Liver (tissue), 10 donors: Measurements from ENCODE around the gene GPR61. TPM values are rescaled to one million over a fixed set of nuclear protein-coding genes. Genes with fewer than 3 reads are reported as not detected.

Experiments
- DNase-seq: peaks from one replicate; pipeline ENCODE4 v3.0.0-alpha.2; 2017; ENCODE audit warnings: low spot score
- H3K27ac ChIP-seq, 2 donors: one replicate each; pipeline ENCODE4 v1.7.0; 2013; ENCODE audit warnings: inconsistent platforms in 2 of 2, low read length in 2 of 2, control low read depth in 1 of 2, low read depth in 1 of 2, mild to moderate bottlenecking in 1 of 2
- H3K27me3 ChIP-seq, 4 donors: one replicate each; pipeline versions ENCODE4 v1.6.1 to v1.7.0; 2013; ENCODE audit warnings: low read length in 3 of 4, inconsistent platforms in 1 of 4, mild to moderate bottlenecking in 1 of 4, moderate library complexity in 1 of 4; ENCODE audit not compliant: control insufficient read depth in 4 of 4, insufficient read depth in 4 of 4
- H3K36me3 ChIP-seq, 4 donors: one replicate each; pipeline versions ENCODE4 v1.6.1 to v1.7.0; 2013; ENCODE audit warnings: low read length in 3 of 4, mild to moderate bottlenecking in 3 of 4, low read depth in 1 of 4, moderate library complexity in 1 of 4; ENCODE audit not compliant: control insufficient read depth in 4 of 4, insufficient read depth in 3 of 4
- H3K4me1 ChIP-seq, 4 donors: one replicate each; pipeline versions ENCODE4 v1.6.1 to v1.7.0; 2013; ENCODE audit warnings: low read length in 3 of 4, mild to moderate bottlenecking in 3 of 4, moderate library complexity in 1 of 4; ENCODE audit not compliant: control insufficient read depth in 4 of 4, insufficient read depth in 4 of 4
- H3K4me3 ChIP-seq, 3 donors: one replicate each; pipeline versions ENCODE4 v1.6.1 to v1.7.0; 2013; ENCODE audit warnings: low read length in 3 of 3, control low read depth in 1 of 3, low read depth in 1 of 3, mild to moderate bottlenecking in 1 of 3
- H3K9ac ChIP-seq, 2 donors: one replicate each; pipeline ENCODE4 v1.7.0; 2013; ENCODE audit warnings: low read length in 2 of 2, mild to moderate bottlenecking in 2 of 2, moderate library complexity in 2 of 2, control low read depth in 1 of 2, low read depth in 1 of 2
- H3K9me3 ChIP-seq, 4 donors: one replicate each; pipeline versions ENCODE4 v1.6.1 to v1.7.0; 2013; ENCODE audit warnings: low read length in 3 of 4; ENCODE audit not compliant: control insufficient read depth in 4 of 4
- HNF4G ChIP-seq: IDR thresholded peaks from 2 replicates; pipeline ENCODE4 v1.6.1; 2016; ENCODE audit warnings: antibody characterized with exemption
- WGBS: extraction: QIAGEN DNeasy Blood & Tissue Kit; methylation state at CpG from one replicate; pipeline ENCODE4 v1.1.7; 2013; 5-methylcytosine and 5-hydroxymethylcytosine counted together
- polyA plus RNA-seq, 2 donors: library from polyadenylated mRNA; stranded (reverse) in 1 of 2; unstranded in 1 of 2; fragments of 200-250 nt in 1 of 2; fragments of >200 nt in 1 of 2; fragmentation: Nextera tagmentation in 1 of 2; extraction: Ambion mirVana in 1 of 2; gene quantifications; one replicate each; pipeline versions ENCODE4 v1.2.1 to v1.2.3, GENCODE V29; 2013 to 2015
- small RNA-seq: library from RNA; depleted of rRNA; stranded (forward); fragments of <200 nt; gene quantifications from one replicate; pipeline ENCODE3, GENCODE V24; 2014
- total RNA-seq, 2 donors: library from RNA; depleted of rRNA; stranded (reverse); fragments of >200 nt; gene quantifications; one replicate each; pipeline ENCODE4 v1.2.3, GENCODE V29; 2014
- TF ChIP-seq, protein P1 (sequence below): fragments of 150-350 bp; IDR thresholded peaks from 2 replicates; pipeline ENCODE4 v1.5.1; 2017; ENCODE audit warnings: improper control_type of control experiment, low read depth, low read length; ENCODE audit not compliant: missing input control
- TF ChIP-seq, protein P2 (sequence below): IDR thresholded peaks from 2 replicates; pipeline ENCODE4 v1.6.1; 2016; ENCODE audit warnings: antibody characterized with exemption, mild to moderate bottlenecking
- donor health status: healthy.
- donor health status: healthy.
- donor health status: healthy.
- donor health status: healthy.
- donor health status: healthy.

GPR61 gene
- total and polyA plus RNA-seq, 4 donors = 0.32 TPM; not detected in 3

DNA sequence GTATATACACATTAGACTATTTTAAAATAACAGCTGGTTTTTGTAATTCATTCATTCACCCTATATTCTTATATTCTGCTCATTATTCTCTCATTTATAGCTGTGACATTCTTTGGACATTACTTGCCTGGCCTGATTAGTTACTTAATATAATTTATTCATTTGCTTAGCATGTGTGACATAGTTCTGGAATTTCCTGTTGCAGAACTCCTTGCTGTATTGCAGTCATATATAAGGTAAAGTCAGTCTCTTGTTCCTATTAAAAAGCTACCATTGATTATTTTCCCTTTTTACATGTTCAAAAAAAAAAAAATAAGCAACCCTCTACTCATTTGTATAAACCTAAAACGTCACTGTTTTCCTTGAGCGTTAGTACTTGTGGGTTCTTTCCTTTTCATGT, 55.9 kb downstream of the GPR61 start:
- WGBS = 95% methylated on average over 2 of the region's 2 CpGs
- no peaks in the 10 kb centered on the region for H3K4me1 ChIP-seq
- TF ChIP-seq, protein P1, sequence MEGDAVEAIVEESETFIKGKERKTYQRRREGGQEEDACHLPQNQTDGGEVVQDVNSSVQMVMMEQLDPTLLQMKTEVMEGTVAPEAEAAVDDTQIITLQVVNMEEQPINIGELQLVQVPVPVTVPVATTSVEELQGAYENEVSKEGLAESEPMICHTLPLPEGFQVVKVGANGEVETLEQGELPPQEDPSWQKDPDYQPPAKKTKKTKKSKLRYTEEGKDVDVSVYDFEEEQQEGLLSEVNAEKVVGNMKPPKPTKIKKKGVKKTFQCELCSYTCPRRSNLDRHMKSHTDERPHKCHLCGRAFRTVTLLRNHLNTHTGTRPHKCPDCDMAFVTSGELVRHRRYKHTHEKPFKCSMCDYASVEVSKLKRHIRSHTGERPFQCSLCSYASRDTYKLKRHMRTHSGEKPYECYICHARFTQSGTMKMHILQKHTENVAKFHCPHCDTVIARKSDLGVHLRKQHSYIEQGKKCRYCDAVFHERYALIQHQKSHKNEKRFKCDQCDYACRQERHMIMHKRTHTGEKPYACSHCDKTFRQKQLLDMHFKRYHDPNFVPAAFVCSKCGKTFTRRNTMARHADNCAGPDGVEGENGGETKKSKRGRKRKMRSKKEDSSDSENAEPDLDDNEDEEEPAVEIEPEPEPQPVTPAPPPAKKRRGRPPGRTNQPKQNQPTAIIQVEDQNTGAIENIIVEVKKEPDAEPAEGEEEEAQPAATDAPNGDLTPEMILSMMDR = no peak
- TF ChIP-seq, protein P2, sequence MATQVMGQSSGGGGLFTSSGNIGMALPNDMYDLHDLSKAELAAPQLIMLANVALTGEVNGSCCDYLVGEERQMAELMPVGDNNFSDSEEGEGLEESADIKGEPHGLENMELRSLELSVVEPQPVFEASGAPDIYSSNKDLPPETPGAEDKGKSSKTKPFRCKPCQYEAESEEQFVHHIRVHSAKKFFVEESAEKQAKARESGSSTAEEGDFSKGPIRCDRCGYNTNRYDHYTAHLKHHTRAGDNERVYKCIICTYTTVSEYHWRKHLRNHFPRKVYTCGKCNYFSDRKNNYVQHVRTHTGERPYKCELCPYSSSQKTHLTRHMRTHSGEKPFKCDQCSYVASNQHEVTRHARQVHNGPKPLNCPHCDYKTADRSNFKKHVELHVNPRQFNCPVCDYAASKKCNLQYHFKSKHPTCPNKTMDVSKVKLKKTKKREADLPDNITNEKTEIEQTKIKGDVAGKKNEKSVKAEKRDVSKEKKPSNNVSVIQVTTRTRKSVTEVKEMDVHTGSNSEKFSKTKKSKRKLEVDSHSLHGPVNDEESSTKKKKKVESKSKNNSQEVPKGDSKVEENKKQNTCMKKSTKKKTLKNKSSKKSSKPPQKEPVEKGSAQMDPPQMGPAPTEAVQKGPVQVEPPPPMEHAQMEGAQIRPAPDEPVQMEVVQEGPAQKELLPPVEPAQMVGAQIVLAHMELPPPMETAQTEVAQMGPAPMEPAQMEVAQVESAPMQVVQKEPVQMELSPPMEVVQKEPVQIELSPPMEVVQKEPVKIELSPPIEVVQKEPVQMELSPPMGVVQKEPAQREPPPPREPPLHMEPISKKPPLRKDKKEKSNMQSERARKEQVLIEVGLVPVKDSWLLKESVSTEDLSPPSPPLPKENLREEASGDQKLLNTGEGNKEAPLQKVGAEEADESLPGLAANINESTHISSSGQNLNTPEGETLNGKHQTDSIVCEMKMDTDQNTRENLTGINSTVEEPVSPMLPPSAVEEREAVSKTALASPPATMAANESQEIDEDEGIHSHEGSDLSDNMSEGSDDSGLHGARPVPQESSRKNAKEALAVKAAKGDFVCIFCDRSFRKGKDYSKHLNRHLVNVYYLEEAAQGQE = no peak
- no peak for TF ChIP-seq HNF4G
- no peaks in the 10 kb centered on the region for H3K27me3 ChIP-seq
- H3K9ac ChIP-seq = no peak overlapping the region
- no peak for DNase-seq
- no peak overlapping the region for H3K4me3 ChIP-seq
- H3K36me3 ChIP-seq = peaks cover 0 to 39% (median 14%) of the 10 kb centered on the region in 4 donors
- H3K9me3 ChIP-seq = no peaks in the 10 kb centered on the region
- no peak overlapping the region for H3K27ac ChIP-seq

Small RNA genes within 50 kb of the gene (small RNA-seq; reads per million reads assigned to genes)
- not detected for gene RNU6V

Other genes starting within 250 kb of the GPR61 start
- not detected for gene MYBPHL, start 232.9 kb upstream of the GPR61 start, total RNA-seq
- gene MYBPHL, start 232.9 kb upstream of the GPR61 start, polyA plus RNA-seq = not detected
- gene SORT1, start 142.0 kb upstream of the GPR61 start, total RNA-seq = 10 to 100 TPM in 1 of 2 donors, 1 to 10 TPM in 1; 5.4 to 10.6 TPM
- 1 to 10 TPM; 1.0 to 1.3 TPM for gene SORT1, start 142.0 kb upstream of the GPR61 start, polyA plus RNA-seq
- gene PSMA5, start 113.4 kb upstream of the GPR61 start, total RNA-seq = 10 to 100 TPM; 26.3 to 73.2 TPM
- gene PSMA5, start 113.4 kb upstream of the GPR61 start, polyA plus RNA-seq = 10 to 100 TPM; 62.5 to 88.6 TPM
- gene SYPL2, start 73.3 kb upstream of the GPR61 start, total RNA-seq = 1 to 10 TPM in 1 of 2 donors, under 1 TPM in 1; 0.14 to 4.4 TPM
- gene SYPL2, start 73.3 kb upstream of the GPR61 start, polyA plus RNA-seq = 1 to 10 TPM; 3.0 to 4.7 TPM
- 1 to 10 TPM in 1 of 2 donors, under 1 TPM in 1; 0.61 to 1.6 TPM for gene ATXN7L2, start 56.0 kb upstream of the GPR61 start, total RNA-seq
- 1 to 10 TPM; 1.0 to 1.7 TPM for gene ATXN7L2, start 56.0 kb upstream of the GPR61 start, polyA plus RNA-seq
- gene CYB561D1, start 45.8 kb upstream of the GPR61 start, total RNA-seq = 1 to 10 TPM; 2.5 to 2.8 TPM
- gene CYB561D1, start 45.8 kb upstream of the GPR61 start, polyA plus RNA-seq = 1 to 10 TPM; 1.3 to 1.5 TPM
- gene AMIGO1, start 30.1 kb upstream of the GPR61 start, total RNA-seq = 1 to 10 TPM in 1 of 2 donors, under 1 TPM in 1; 0.75 to 4.6 TPM
- gene AMIGO1, start 30.1 kb upstream of the GPR61 start, polyA plus RNA-seq = 1 to 10 TPM; 1.7 to 2.0 TPM
- gene GNAI3, start 8.7 kb downstream of the GPR61 start, total RNA-seq = 1 to 10 TPM; 6.4 to 6.5 TPM
- gene GNAI3, start 8.7 kb downstream of the GPR61 start, polyA plus RNA-seq = 1 to 10 TPM; 1.9 to 2.2 TPM
- under 1 TPM; 0.09 to 0.17 TPM for gene GNAT2, start 79.7 kb downstream of the GPR61 start, total RNA-seq
- gene GNAT2, start 79.7 kb downstream of the GPR61 start, polyA plus RNA-seq = under 1 TPM in 1 of 2 donors, not detected in 1; 0.17 TPM
- gene AMPD2, start 80.0 kb downstream of the GPR61 start, total RNA-seq = 10 to 100 TPM; 19.2 to 87.4 TPM
- gene AMPD2, start 80.0 kb downstream of the GPR61 start, polyA plus RNA-seq = 10 to 100 TPM; 20.2 to 25.2 TPM
- 10 to 100 TPM; 12.2 to 42.8 TPM for gene GSTM4, start 116.2 kb downstream of the GPR61 start, total RNA-seq
- gene GSTM4, start 116.2 kb downstream of the GPR61 start, polyA plus RNA-seq = 10 to 100 TPM; 25.5 to 36.2 TPM
- gene GSTM2, start 128.2 kb downstream of the GPR61 start, total RNA-seq = 10 to 100 TPM in 1 of 2 donors, 1 to 10 TPM in 1; 7.1 to 15.1 TPM
- 1 to 10 TPM; 7.4 to 8.4 TPM for gene GSTM2, start 128.2 kb downstream of the GPR61 start, polyA plus RNA-seq
- 100 to 1,000 TPM in 1 of 2 donors, 10 to 100 TPM in 1; 14.7 to 273 TPM for gene GSTM1, start 147.9 kb downstream of the GPR61 start, total RNA-seq
- 100 to 1,000 TPM; 221 to 341 TPM for gene GSTM1, start 147.9 kb downstream of the GPR61 start, polyA plus RNA-seq
- 1 to 10 TPM in 1 of 2 donors, under 1 TPM in 1; 0.59 to 1.3 TPM for gene GSTM5, start 172.4 kb downstream of the GPR61 start, total RNA-seq
- 1 to 10 TPM; 1.4 to 2.8 TPM for gene GSTM5, start 172.4 kb downstream of the GPR61 start, polyA plus RNA-seq
- 10 to 100 TPM in 1 of 2 donors, 1 to 10 TPM in 1; 6.9 to 39.8 TPM for gene GSTM3, start 201.2 kb downstream of the GPR61 start, total RNA-seq
- 10 to 100 TPM; 30.1 to 51.5 TPM for gene GSTM3, start 201.2 kb downstream of the GPR61 start, polyA plus RNA-seq
- under 1 TPM in 1 of 2 donors, not detected in 1; 0.09 TPM for gene EPS8L3, start 224.1 kb downstream of the GPR61 start, total RNA-seq
- gene EPS8L3, start 224.1 kb downstream of the GPR61 start, polyA plus RNA-seq = under 1 TPM; 0.15 to 0.38 TPM